Upper lobe of left lung (tissue), 6 donors: ENCODE measurements around the gene MOK. TPM values are rescaled to one million over a fixed set of nuclear protein-coding genes. Genes with fewer than 3 reads are reported as not detected.

Experiments used
- ATAC-seq, 2 donors: fragments of 200-7000 bp; cut with Tn5 transposase; one replicate each; pipeline ENCODE4 v1.9.1; 2022; ENCODE audit warnings: mild to moderate bottlenecking in 2 of 2, moderate library complexity in 2 of 2; ENCODE audit not compliant: low FRiP score in 2 of 2
- DNase-seq, 2 donors: peaks; one replicate each; pipeline ENCODE4 v3.0.0-alpha.2; 2019 to 2020
- H3K27ac ChIP-seq, 4 donors: fragments of 200-600 bp; sonication (generic); one replicate each; pipeline ENCODE4 v1.5.1; 2016 to 2019
- H3K27me3 ChIP-seq, 4 donors: fragments of 200-600 bp; sonication (generic); one replicate each; pipeline ENCODE4 v1.5.1; 2017 to 2019
- H3K36me3 ChIP-seq, 4 donors: fragments of 200-600 bp; sonication (generic); one replicate each; pipeline ENCODE4 v1.5.1; 2016 to 2019
- H3K4me1 ChIP-seq, 4 donors: fragments of 200-600 bp; sonication (generic); one replicate each; pipeline ENCODE4 v1.5.1; 2018 to 2019
- H3K4me3 ChIP-seq, 4 donors: fragments of 200-600 bp; sonication (generic); one replicate each; pipeline ENCODE4 v1.5.1; 2017 to 2019; ENCODE audit warnings: mild to moderate bottlenecking in 2 of 4, moderate library complexity in 1 of 4
- H3K9me3 ChIP-seq, 4 donors: fragments of 200-600 bp; sonication (generic); one replicate each; pipeline ENCODE4 v1.5.1; 2018 to 2019
- CTCF ChIP-seq, 6 experiments: fragments of 450-650 bp in 4 of 6; fragments of 200-600 bp in 2 of 6; sonication (generic) in 2 of 6; IDR thresholded peaks; one replicate each; pipeline ENCODE4 v1.5.1; 2016 to 2019; ENCODE audit warnings: antibody characterized with exemption in 6 of 6
- EP300 ChIP-seq, 4 donors: sonication (generic); formaldehyde crosslinking; IDR thresholded peaks; one replicate each; pipeline ENCODE4 v1.5.1; 2017; ENCODE audit warnings: antibody characterized with exemption in 4 of 4, control low read depth in 2 of 4
- POLR2A ChIP-seq, 4 donors: fragments of 450-650 bp; IDR thresholded peaks; one replicate each; pipeline ENCODE4 v1.5.1; 2016 to 2017; ENCODE audit warnings: antibody characterized with exemption in 4 of 4, mild to moderate bottlenecking in 2 of 4
- POLR2AphosphoS5 ChIP-seq, 2 donors: sonication (generic); formaldehyde crosslinking; IDR thresholded peaks; one replicate each; pipeline ENCODE4 v1.5.1; 2017; ENCODE audit warnings: antibody characterized with exemption in 2 of 2
- WGBS, 2 donors: methylation state at CpG; one replicate each; pipeline ENCODE4 v1.1.5; 2017 to 2018; 5-methylcytosine and 5-hydroxymethylcytosine counted together
- total RNA-seq, 6 donors: library from RNA; depleted of rRNA in 4 of 6; stranded (reverse); fragments of >200 nt in 4 of 6; gene quantifications; one replicate each; pipeline versions ENCODE4 v1.1.0 to v1.2.1, GENCODE V29; 2016 to 2021
- donor health status: DM: no; HTN: no; CAD: no; lungs with moderate emphysema.
- donor health status: DM: no; HTN: yes; CAD: no; lungs with severe emphysema.

The MOK gene
- total RNA-seq, 6 donors from 2014 or later: 8.8 to 66.0 (median 29.4) TPM

- Histone ChIP-seq H3K27ac (peak overlapping the region in 1 of 4 donors; percentile 54), H3K4me3 (no peak overlapping the region), H3K36me3 (peaks cover 0 to 8% (median 0%) of the 10 kb centered on the region in 4 donors), H3K9me3 (no peaks in the 10 kb centered on the region), H3K4me1 (peaks cover 0 to 9% (median 0%) of the 10 kb centered on the region in 4 donors), H3K27me3 (no peaks in the 10 kb centered on the region)
- no peak for TF ChIP-seq POLR2AphosphoS5 (IDR thresholded peaks at IDR 0.05)
- no peak for TF ChIP-seq EP300 (IDR thresholded peaks at IDR 0.05)
- no peak for TF ChIP-seq POLR2A (IDR thresholded peaks at IDR 0.05)
- no peak for TF ChIP-seq CTCF (IDR thresholded peaks at IDR 0.05)
- WGBS, 2 donors: 79 to 89% methylated on average over 8 of the region's 8 CpGs
- no peak for ATAC-seq
- DNase-seq: no peak
Measured at GRCh38 chr14:102280376-102280962, 24.5 kb downstream of the MOK start.

GRCh38 chr14:102279688-102280348 is 25.1 kb downstream of the MOK start:
- ATAC-seq: peak in 1 of 2 donors; percentile 57
- no peak overlapping the region for H3K4me3 ChIP-seq
- H3K36me3 ChIP-seq: peaks cover 0 to 8% (median 0%) of the 10 kb centered on the region in 4 donors
- no peak for TF ChIP-seq POLR2AphosphoS5 (IDR thresholded peaks at IDR 0.05)
- TF ChIP-seq CTCF (IDR thresholded peaks at IDR 0.05): no peak
- no peak for TF ChIP-seq EP300 (IDR thresholded peaks at IDR 0.05)
- WGBS, 2 donors: 62 to 72% methylated on average over 8 of the region's 8 CpGs
- no peak for DNase-seq
- peaks cover 0 to 9% (median 0%) of the 10 kb centered on the region in 4 donors for H3K4me1 ChIP-seq
- H3K27me3 ChIP-seq: no peaks in the 10 kb centered on the region
- peak overlapping the region; percentile 24 to 54 (median 38) for H3K27ac ChIP-seq
- no peaks in the 10 kb centered on the region for H3K9me3 ChIP-seq

DNA sequence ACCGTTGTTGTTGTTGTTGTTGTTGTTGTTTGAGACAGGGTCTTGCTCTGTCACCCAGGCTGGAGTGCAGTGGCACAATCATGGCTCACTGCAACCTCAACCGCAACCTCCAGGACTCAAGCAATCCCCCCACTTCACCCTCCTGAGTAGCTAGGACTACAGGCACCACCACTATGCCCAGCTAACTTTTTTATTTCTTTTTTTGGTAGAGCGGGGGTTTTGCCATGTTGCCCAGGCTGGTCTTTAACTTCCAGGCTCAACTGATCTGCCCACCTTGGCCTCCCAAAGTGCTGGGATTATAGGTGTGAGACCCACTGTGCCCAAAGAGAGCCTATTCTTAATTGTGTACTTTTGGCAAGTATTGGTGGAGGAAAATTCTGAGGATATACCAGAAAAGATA is 25.7 kb downstream of the MOK start:
- Histone ChIP-seq H3K27me3 (no peaks in the 10 kb centered on the region), H3K27ac (peak overlapping the region; percentile 24 to 54 (median 38)), H3K4me3 (no peak overlapping the region), H3K4me1 (peaks cover 0 to 9% (median 0%) of the 10 kb centered on the region in 4 donors), H3K36me3 (peaks cover 0 to 8% (median 0%) of the 10 kb centered on the region in 4 donors), H3K9me3 (no peaks in the 10 kb centered on the region)
- 91 to 92% methylated on average over 3 of the region's 3 CpGs for WGBS, 2 donors
- no peak for ATAC-seq
- TF ChIP-seq EP300 (IDR thresholded peaks at IDR 0.05) (no peak), CTCF (IDR thresholded peaks at IDR 0.05) (no peak), POLR2AphosphoS5 (IDR thresholded peaks at IDR 0.05) (no peak)
- no peak for DNase-seq

- Histone ChIP-seq H3K4me1 (peaks cover 0 to 9% (median 0%) of the 10 kb centered on the region in 4 donors), H3K9me3 (no peaks in the 10 kb centered on the region), H3K36me3 (peaks cover 0 to 8% (median 0%) of the 10 kb centered on the region in 4 donors), H3K27ac (no peak overlapping the region), H3K4me3 (no peak overlapping the region), H3K27me3 (no peaks in the 10 kb centered on the region)
- WGBS, 2 donors: 89 to 94% methylated on average over 6 of the region's 6 CpGs
- no peak for TF ChIP-seq POLR2AphosphoS5 (IDR thresholded peaks at IDR 0.05)
- no peak for TF ChIP-seq EP300 (IDR thresholded peaks at IDR 0.05)
- DNase-seq (no peak), ATAC-seq (no peak)
Measured at GRCh38 chr14:102278631-102278935, 26.4 kb downstream of the MOK start.

DNA sequence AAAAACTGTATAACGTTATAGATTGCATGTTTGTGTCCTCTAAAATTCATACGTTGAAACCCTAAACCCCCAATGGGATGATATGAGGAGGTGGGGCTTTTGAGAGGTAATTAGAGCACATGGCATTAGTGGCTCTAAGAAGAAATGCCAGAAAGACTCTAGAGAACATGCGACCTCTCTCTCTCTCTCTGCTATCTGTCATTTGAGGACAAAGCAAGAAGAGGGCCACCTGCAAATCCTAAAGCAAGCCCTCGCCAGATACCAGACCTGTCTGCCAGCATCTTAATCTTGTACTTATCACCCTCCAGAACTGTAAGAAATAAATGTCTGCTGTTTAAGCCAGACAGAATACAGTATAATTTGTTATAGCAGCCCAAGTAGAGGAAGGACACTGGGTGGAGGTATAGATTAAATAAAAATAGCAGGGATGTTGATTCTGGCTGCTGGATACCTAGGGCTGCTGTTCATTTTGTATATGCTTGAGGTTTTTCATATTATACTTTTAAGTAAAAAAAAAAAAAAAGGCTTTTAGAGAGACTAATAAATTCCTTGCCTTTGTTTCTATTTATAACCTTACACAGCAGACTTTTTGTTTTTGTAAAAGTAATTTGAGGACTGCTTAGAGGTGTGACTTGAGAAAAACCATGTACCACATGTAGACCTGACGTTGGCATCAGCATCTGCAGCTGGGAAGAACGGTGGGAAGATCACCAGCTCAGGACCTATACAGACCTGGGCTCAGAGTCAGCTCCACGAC is 26.9 kb downstream of the MOK start:
- 68 to 73% methylated on average over 7 of the region's 7 CpGs for WGBS, 2 donors
- Histone ChIP-seq H3K27me3 (no peaks in the 10 kb centered on the region), H3K4me1 (peaks cover 0 to 9% (median 0%) of the 10 kb centered on the region in 4 donors), H3K36me3 (peaks cover 0 to 8% (median 0%) of the 10 kb centered on the region in 4 donors), H3K27ac (no peak overlapping the region), H3K4me3 (no peak overlapping the region), H3K9me3 (no peaks in the 10 kb centered on the region)
- ATAC-seq (no peak), DNase-seq (no peak)
- TF ChIP-seq POLR2AphosphoS5 (IDR thresholded peaks at IDR 0.05): no peak
- TF ChIP-seq POLR2A (IDR thresholded peaks at IDR 0.05): no peak
- no peak for TF ChIP-seq EP300 (IDR thresholded peaks at IDR 0.05)
- no peak for TF ChIP-seq CTCF (IDR thresholded peaks at IDR 0.05)
